Medulla oblongata (tissue), 1 donor: ENCODE data around the gene S100A6.

Experiments
- DNase-seq: peaks from one replicate; pipeline ENCODE4 v3.0.0-alpha.2; 2015; ENCODE audit errors: extremely low spot score

The S100A6 gene

GRCh38 chr1:153545067-153546055, 9.6 kb upstream of the S100A6 start, which contains the start of gene S100A4:
Gene S100A4, minus strand, starts transcription at chr1:153545806. Its CDS starts 1,012 bp downstream, at chr1:153544794.
- peak; percentile 74 for DNase-seq

- DNase-seq = no peak
Measured at GRCh38 chr1:153544453-153545066, 8.8 kb upstream of the S100A6 start.

DNA sequence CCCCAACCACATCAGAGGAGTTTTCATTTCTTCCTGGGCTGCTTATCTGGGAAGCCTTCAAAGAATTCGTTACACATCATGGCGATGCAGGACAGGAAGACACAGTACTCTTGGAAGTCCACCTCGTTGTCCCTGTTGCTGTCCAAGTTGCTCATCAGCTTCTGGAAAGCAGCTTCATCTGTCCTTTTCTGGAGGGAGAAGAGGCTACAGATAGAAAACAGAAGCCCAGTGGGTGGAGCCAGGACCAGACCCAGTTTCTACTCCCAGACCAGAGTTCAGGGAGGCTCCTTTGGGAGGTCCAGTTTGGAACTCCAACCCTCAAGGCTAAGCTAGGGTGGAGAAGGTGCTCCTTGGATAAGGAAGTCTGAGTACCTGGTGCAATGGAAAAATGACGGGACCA, 7.9 kb upstream of the S100A6 start:
- no peak for DNase-seq

GRCh38 chr1:153542956-153543711, 7.3 kb upstream of the S100A6 start:
- no peak for DNase-seq

- no peak for DNase-seq
Measured at GRCh38 chr1:153541641-153542590, 6.1 kb upstream of the S100A6 start.

DNA sequence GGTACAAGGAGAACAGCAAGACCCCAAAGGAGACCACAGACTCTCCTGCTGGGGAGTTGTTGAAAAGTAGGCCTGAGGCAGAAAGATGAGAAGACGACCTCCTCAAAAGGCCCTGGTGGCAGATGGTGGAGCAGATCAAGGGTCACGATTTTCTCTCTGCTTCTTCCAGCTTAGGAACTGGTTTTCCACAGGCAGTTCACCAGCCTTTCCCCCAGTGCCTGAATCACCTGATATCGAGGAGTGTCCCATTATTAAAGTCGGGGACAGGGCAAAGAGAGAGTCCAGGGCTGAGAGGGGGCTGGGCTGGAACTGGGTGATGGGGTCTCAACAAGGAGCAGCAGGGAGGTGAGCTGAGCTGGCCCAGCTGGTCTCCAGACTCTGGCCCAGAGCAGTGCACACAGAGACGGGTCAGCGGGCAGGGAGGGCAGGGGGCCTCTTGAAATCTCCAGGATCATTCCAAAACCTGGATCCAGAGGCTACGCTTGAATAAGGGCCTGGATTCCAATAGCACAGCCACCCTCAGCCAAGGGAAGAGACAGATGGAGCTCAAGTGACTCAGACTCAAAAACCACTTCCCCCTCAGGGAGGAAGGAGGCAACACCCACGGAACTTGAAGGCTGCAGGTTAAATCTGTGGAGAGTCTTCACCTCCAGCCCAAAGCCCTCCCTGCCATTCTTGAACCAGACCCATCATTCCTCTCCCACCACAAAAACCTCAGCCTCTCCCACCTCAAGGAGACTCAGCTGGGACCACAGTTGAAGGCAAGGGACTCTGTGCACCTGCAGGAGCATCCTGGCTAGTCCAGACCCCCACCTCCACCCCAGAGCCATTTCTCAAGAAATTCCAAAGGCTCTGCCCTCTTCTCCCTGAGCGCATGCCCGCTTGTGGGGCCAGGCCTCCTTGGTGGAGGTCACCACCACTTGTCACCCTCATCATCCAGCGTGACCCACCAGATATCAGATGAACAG, 4.9 kb upstream of the S100A6 start, which contains the start of gene S100A5:
TSS of gene S100A5 (minus strand) at position 541 of the 968 bp plus-strand sequence. CDS start 743 bp downstream, outside the sequence.
- DNase-seq = no peak

GRCh38 chr1:153539395-153540093, 3.8 kb upstream of the S100A6 start:
- DNase-seq = no peak

GRCh38 chr1:153538315-153538821, 2.6 kb upstream of the S100A6 start:
- DNase-seq = no peak

- DNase-seq = no peak
Measured at GRCh38 chr1:153537376-153537730, 1.6 kb upstream of the S100A6 start.

DNA sequence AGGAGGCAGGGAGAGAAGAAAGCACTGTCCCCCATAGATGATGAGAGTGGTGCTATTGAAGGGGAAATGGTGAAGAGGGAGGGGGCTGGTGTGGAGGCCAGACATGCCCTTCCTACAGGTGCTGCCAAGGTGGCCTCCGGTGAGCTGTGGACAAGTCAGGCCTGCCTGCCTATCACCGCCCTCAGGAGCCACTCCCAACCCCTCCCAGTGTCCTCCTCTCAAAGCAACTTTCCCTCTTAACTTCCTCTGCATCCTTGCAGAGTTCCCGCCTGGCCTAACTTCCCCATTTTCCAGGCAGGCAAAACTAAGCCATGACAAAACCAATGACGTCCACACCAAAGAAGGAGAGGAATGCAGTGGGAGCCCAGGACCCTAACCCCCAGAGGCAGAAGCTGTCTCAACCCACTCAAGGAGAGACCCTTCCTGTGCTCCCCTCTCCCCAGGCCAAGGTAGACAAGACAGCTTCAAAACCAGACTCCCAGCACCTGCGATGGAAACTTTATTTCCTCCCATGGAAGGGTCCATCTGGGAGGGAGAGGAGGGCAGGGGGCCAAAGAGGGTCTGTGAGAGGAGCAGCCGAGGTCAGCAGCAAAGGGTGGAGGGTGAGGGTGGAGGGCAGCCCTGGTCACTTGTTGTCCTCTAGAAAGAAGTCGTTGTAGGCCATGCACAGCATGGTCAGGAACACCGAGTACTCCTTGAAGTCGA, 1.0 kb upstream of the S100A6 start:
- DNase-seq = no peak

DNA sequence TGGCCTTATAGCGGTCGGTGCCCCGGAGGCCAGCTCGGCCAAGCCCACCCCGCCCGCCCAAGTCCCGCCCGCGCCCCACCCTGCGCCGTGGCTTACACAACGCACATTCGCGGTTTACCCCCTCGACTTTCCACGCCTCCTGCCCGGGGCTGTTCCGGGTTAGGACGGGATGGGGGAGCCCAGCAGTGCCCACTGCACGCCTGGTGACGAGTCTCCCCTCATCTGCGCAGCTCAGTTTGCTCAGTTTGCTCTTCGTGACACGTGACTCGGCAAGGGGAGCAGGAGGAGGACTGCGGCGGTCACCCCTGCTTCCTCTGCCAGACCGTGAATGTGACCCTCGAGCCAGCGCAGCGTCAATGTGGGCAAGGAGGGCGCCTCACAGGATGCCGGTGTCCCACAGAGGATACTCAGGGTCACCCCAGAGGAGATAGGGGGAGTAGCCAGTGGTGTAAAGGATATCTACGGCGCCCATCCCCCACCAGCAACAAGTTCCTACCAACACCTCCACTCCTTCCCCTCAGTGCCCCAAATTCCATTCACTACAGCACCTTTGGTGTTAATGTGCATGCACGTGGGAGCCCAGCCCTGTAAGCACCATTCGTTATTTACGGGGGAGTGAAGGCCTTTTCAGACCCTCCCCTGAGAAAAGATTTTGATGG, 350 bp upstream of the S100A6 start:
- DNase-seq = peak; percentile 79

- DNase-seq = no peak
Measured at GRCh38 chr1:153534925-153535241, 908 bp downstream of the S100A6 start.

DNA sequence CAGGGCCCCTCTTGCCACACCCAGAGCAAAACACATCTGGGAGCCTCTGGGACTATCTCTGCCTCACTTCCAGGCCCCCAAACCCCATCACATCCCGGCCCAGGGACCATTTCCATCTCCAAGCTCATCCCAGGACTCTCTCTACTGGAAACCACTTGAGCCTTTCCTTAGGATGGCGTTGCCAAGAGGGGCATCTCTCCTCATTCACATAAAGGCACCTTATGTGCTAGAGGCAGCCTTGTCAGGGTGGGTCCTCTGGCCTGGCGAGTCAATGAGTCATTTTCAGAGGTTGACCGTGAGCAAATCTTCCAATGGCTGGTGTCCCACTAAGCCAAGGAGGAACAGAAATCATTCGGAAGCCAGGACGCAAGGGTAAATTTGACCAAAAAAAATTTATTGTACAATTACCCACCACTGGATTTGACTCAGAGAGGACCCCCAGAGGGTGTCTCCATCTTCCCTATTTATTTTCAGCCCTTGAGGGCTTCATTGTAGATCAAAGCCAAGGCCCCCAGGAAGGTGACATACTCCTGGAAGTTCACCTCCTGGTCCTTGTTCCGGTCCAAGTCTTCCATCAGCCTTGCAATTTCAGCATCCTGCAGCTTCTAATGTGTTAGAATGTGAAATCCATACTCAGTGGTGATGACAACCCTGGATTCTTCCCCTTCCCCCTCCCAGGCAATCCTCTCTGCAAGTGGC, 1.4 kb downstream of the S100A6 start:
- DNase-seq = no peak

DNA sequence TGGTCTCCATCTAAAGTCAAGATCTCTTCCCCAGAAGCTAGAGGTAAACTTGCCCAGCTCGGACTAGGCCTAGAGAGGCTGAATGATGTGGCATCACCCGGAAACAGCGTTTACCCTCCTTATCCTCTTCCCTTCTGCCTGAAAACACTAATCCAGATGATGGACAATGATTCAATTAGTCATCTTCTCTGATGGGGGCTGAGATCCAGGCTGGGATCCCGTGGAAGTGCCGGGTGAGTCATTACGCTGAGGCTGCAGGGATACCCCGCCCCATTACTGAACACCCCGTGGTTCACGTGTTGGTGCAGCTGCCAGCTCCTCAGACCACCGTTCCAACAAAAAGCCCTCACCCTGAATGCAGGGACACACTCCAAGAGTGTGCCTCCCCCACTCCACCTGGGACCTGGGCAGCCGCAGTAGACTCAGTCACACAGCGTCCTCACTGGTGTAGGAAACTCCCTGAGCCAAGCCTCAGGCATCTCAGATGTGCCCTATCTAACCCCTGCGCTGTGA, 2.0 kb downstream of the S100A6 start:
- DNase-seq = no peak

DNA sequence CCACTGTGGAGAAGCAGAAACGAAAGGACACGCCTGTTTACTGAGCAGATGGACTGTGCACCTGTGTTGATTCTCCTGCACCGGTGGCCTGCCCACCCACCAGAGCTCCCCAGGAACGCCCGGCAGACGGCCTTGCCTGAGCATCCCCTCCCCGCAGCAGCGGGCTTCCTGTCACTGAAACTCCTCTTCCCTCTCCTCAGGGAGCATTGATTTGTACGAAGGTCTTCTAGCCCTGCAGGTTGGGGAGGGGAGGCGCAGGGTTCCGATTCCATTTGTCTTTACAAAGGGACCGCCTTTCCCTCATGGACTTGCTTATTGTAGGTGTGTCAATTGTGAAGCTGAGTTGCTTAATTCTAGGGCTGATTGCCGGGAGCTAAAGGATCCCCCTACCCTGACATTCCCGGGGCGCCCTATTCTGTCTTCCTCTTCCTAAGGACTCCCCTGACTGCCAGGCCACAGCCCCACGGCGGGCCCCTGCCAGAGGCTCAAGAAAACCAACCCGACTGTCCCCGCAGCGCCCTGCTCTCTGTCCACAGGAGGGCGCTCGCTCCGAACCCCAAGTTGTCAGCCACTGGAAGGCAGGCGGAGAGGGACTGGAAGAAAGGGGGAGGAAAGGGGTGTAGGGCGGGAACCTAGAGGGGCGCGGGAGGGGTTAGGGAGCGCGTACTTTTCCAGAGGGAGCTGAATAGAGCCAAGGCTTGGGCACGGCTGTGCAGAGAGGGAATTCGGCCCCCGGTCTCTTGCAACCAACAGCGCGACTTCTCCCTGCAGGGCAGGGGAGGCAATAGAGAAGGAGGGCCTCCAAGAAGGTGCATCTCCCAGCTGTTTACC, 2.8 kb downstream of the S100A6 start:
- peak; percentile 93 for DNase-seq

- no peak for DNase-seq
Measured at GRCh38 chr1:153532181-153532580, 3.6 kb downstream of the S100A6 start.
